Neural cell (in vitro differentiated cells): ENCODE data around the gene HAPSTR1. TPM values are rescaled to one million over a fixed set of nuclear protein-coding genes. Genes with fewer than 3 reads are reported as not detected.

Experiments used
- H2AFZ ChIP-seq: fragments of 200-600, 300-800 bp; sonication (generic), shearing (Covaris generic); 2 replicates; pipeline ENCODE4 v1.6.0; 2014; ENCODE audit warnings: low read depth, mild to moderate bottlenecking, antibody characterized with exemption, low read length, moderate library complexity
- H3F3A ChIP-seq: fragments of 200-600 bp; shearing (Covaris generic); 2 replicates; pipeline ENCODE4 v1.6.1; 2016; ENCODE audit warnings: mild to moderate bottlenecking, moderate library complexity, mixed read lengths, antibody characterized with exemption, low read length; ENCODE audit not compliant: insufficient read depth, poor library complexity, severe bottlenecking
- H3K27ac ChIP-seq: fragments of 200-600, 300-800 bp; sonication (generic), shearing (Covaris generic); 2 replicates; pipeline ENCODE4 v1.5.1; 2014; ENCODE audit warnings: mild to moderate bottlenecking, low read length, moderate library complexity
- H3K27me3 ChIP-seq: fragments of 300-800, 200-600 bp; sonication (generic), shearing (Covaris generic); 2 replicates; pipeline ENCODE4 v1.6.0; 2014; ENCODE audit warnings: mild to moderate bottlenecking, low read depth, low read length, moderate library complexity; ENCODE audit not compliant: insufficient read depth
- H3K36me3 ChIP-seq: fragments of 300-800, 200-600 bp; sonication (generic), shearing (Covaris generic); 2 replicates; pipeline ENCODE4 v1.5.1; 2014; ENCODE audit warnings: mild to moderate bottlenecking, antibody characterized with exemption, low read length, moderate library complexity; ENCODE audit not compliant: insufficient read depth
- H3K4me2 ChIP-seq: fragments of 300-800, 200-600 bp; sonication (generic), shearing (Covaris generic); 2 replicates; pipeline ENCODE4 v1.6.0; 2014; ENCODE audit warnings: mild to moderate bottlenecking, low read length
- H3K4me3 ChIP-seq: fragments of 300-800, 200-600 bp; sonication (generic), shearing (Covaris generic); 2 replicates; pipeline ENCODE4 v1.5.1; 2014; ENCODE audit warnings: mild to moderate bottlenecking, low read length, moderate library complexity
- H3K79me2 ChIP-seq: fragments of 200-600 bp; shearing (Covaris generic); replicated peaks from 2 replicates; pipeline ENCODE4 v1.6.0; 2014; ENCODE audit warnings: mild to moderate bottlenecking, low read length, moderate library complexity; ENCODE audit not compliant: insufficient read depth
- H3K9ac ChIP-seq: fragments of 300-800, 200-600 bp; sonication (generic), shearing (Covaris generic); 2 replicates; pipeline ENCODE4 v1.6.1; 2016; ENCODE audit warnings: mild to moderate bottlenecking, low read length, mixed read lengths
- H3K9me2 ChIP-seq: fragments of 200-600 bp; shearing (Covaris generic); 2 replicates; pipeline ENCODE4 v1.6.1; 2016; ENCODE audit warnings: mild to moderate bottlenecking, low read length, mixed read lengths; ENCODE audit not compliant: insufficient read depth
- H3K9me3 ChIP-seq: fragments of 200-600, 300-800 bp; sonication (generic), shearing (Covaris generic); 2 replicates; pipeline ENCODE4 v1.6.1; 2016; ENCODE audit warnings: mild to moderate bottlenecking, mixed run types, low read length, moderate library complexity, mixed read lengths
- H4K20me1 ChIP-seq: fragments of 200-600 bp; shearing (Covaris generic); 2 replicates; pipeline ENCODE4 v1.6.1; 2016; ENCODE audit warnings: mild to moderate bottlenecking, mixed run types; ENCODE audit not compliant: insufficient read depth
- EP300 ChIP-seq: fragments of 450-650 bp; conservative IDR thresholded peaks from 2 replicates; pipeline ENCODE4 v1.6.1; 2014; ENCODE audit warnings: antibody characterized with exemption, mild to moderate bottlenecking, moderate library complexity; ENCODE audit not compliant: poor library complexity, severe bottlenecking
- EZH2 ChIP-seq: fragments of 200-600, 300-800 bp; shearing (Covaris generic), sonication (generic); IDR thresholded peaks from 2 replicates; pipeline ENCODE4 v1.6.1; 2014; ENCODE audit warnings: antibody characterized with exemption, low read length, borderline replicate concordance, mild to moderate bottlenecking; ENCODE audit not compliant: insufficient read depth, poor library complexity, severe bottlenecking
- MXI1 ChIP-seq: fragments of 450-650 bp; conservative IDR thresholded peaks from 2 replicates; pipeline ENCODE4 v1.6.1; 2014; ENCODE audit warnings: antibody characterized with exemption, mild to moderate bottlenecking; ENCODE audit not compliant: poor library complexity, severe bottlenecking
- POLR2AphosphoS5 ChIP-seq: IDR thresholded peaks from 2 replicates; pipeline ENCODE4 v1.6.1; 2012
- RAD21 ChIP-seq: fragments of 450-650 bp; conservative IDR thresholded peaks from 2 replicates; pipeline ENCODE4 v1.6.1; 2014; ENCODE audit warnings: antibody characterized with exemption, mild to moderate bottlenecking, moderate library complexity
- SMC3 ChIP-seq: fragments of 450-650 bp; conservative IDR thresholded peaks from 2 replicates; pipeline ENCODE4 v1.6.1; 2014; ENCODE audit warnings: antibody characterized with exemption, mild to moderate bottlenecking, moderate library complexity; ENCODE audit not compliant: poor library complexity
- TAF1 ChIP-seq: IDR thresholded peaks from 2 replicates; pipeline ENCODE4 v1.6.1; 2012; ENCODE audit warnings: low read depth
- polyA plus RNA-seq: library from polyadenylated mRNA; depleted of rRNA; stranded (reverse); fragments of >200 nt; gene quantifications from 2 replicates; pipeline ENCODE4 v1.2.3, GENCODE V29; 2014
- TF ChIP-seq, protein P1 (sequence below): IDR thresholded peaks from 2 replicates; pipeline ENCODE4 v1.6.1; 2012; ENCODE audit warnings: borderline replicate concordance
- TF ChIP-seq, protein P2 (sequence below): fragments of 450-650 bp; IDR thresholded peaks from 2 replicates; pipeline ENCODE4 v1.5.1; 2014; ENCODE audit warnings: antibody characterized with exemption, mild to moderate bottlenecking, moderate library complexity; ENCODE audit not compliant: poor library complexity, severe bottlenecking

Gene HAPSTR1
- polyA plus RNA-seq, 1 donor from 2014 or later: 60.7 TPM

DNA sequence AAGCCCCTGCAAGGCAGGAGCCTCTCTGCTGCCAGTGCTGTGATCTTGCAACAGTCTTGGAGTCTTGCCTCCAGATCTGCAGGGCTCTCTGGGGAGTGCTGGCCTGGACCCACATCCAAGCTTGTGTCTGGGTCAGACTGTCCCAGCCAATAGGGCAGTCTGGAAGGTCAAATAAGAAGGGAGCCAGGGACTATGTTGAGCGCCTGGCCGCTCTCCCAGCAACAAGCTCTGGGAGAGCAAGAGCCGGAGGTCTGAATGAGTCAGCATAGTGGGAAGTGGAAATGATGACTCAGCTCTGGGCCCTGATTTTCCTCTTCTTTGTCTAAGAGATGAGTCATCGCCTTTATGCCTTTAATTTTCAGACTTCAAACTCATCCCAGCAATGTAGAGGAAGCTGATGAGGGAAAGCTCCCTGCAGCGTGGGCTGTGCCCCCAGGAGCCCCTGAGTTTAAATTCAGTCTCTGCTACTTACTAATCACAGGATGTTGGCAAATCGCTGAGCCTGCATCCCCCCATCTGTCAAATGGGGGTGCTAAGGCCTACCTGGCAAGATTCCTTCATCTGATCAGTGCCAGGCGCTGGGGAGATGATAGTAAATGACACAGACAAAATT is 43.6 kb upstream of the HAPSTR1 start:
- H3K9me3 ChIP-seq: no peaks in the 10 kb centered on the region
- no peak overlapping the region for H3K4me2 ChIP-seq
- no peak overlapping the region for H3K4me3 ChIP-seq
- no peaks in the 10 kb centered on the region for H3K79me2 ChIP-seq
- H3K27me3 ChIP-seq: no peaks in the 10 kb centered on the region
- no peaks in the 10 kb centered on the region for H4K20me1 ChIP-seq
- TF ChIP-seq SMC3 (no peak), EP300 (no peak), TAF1 (no peak), RAD21 (no peak), EZH2 (no peak), POLR2AphosphoS5 (no peak), MXI1 (no peak)
- TF ChIP-seq, protein P1, sequence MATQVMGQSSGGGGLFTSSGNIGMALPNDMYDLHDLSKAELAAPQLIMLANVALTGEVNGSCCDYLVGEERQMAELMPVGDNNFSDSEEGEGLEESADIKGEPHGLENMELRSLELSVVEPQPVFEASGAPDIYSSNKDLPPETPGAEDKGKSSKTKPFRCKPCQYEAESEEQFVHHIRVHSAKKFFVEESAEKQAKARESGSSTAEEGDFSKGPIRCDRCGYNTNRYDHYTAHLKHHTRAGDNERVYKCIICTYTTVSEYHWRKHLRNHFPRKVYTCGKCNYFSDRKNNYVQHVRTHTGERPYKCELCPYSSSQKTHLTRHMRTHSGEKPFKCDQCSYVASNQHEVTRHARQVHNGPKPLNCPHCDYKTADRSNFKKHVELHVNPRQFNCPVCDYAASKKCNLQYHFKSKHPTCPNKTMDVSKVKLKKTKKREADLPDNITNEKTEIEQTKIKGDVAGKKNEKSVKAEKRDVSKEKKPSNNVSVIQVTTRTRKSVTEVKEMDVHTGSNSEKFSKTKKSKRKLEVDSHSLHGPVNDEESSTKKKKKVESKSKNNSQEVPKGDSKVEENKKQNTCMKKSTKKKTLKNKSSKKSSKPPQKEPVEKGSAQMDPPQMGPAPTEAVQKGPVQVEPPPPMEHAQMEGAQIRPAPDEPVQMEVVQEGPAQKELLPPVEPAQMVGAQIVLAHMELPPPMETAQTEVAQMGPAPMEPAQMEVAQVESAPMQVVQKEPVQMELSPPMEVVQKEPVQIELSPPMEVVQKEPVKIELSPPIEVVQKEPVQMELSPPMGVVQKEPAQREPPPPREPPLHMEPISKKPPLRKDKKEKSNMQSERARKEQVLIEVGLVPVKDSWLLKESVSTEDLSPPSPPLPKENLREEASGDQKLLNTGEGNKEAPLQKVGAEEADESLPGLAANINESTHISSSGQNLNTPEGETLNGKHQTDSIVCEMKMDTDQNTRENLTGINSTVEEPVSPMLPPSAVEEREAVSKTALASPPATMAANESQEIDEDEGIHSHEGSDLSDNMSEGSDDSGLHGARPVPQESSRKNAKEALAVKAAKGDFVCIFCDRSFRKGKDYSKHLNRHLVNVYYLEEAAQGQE: no peak
- TF ChIP-seq, protein P2, sequence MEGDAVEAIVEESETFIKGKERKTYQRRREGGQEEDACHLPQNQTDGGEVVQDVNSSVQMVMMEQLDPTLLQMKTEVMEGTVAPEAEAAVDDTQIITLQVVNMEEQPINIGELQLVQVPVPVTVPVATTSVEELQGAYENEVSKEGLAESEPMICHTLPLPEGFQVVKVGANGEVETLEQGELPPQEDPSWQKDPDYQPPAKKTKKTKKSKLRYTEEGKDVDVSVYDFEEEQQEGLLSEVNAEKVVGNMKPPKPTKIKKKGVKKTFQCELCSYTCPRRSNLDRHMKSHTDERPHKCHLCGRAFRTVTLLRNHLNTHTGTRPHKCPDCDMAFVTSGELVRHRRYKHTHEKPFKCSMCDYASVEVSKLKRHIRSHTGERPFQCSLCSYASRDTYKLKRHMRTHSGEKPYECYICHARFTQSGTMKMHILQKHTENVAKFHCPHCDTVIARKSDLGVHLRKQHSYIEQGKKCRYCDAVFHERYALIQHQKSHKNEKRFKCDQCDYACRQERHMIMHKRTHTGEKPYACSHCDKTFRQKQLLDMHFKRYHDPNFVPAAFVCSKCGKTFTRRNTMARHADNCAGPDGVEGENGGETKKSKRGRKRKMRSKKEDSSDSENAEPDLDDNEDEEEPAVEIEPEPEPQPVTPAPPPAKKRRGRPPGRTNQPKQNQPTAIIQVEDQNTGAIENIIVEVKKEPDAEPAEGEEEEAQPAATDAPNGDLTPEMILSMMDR: no peak
- no peaks in the 10 kb centered on the region for H3F3A ChIP-seq
- no peaks in the 10 kb centered on the region for H3K9me2 ChIP-seq
- H3K27ac ChIP-seq: no peak overlapping the region
- no peaks in the 10 kb centered on the region for H3K36me3 ChIP-seq
- no peak overlapping the region for H2AFZ ChIP-seq
- no peak overlapping the region for H3K9ac ChIP-seq

DNA sequence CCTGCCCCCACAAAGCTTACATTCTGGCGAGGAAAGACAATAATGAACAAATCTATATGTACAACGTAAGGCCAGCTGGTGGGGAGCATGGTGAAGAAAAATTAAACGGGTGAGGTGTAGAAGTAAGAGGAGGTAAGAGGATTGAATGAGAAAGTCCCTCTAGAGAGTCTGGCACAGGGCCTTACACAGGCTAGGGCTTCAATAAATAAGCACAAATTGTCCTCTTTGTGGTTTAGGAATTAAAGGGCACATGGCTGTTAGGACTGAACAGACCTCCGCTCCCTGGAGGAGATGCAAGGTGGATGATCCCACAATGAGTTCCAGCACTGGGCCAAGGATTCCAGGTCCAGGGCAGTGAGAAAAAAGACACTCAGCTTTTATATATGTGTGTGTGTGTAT is 43.1 kb upstream of the HAPSTR1 start:
- TF ChIP-seq, protein P2: no peak
- no peak for TF ChIP-seq SMC3
- no peak for TF ChIP-seq TAF1
- no peak for TF ChIP-seq EP300
- no peak for TF ChIP-seq RAD21
- TF ChIP-seq, protein P1: no peak
- no peak for TF ChIP-seq EZH2
- TF ChIP-seq MXI1: no peak
- TF ChIP-seq POLR2AphosphoS5: no peak
- Histone ChIP-seq H3K9ac (no peak overlapping the region), H3F3A (no peaks in the 10 kb centered on the region), H3K9me2 (no peaks in the 10 kb centered on the region), H3K79me2 (no peaks in the 10 kb centered on the region), H3K27ac (no peak overlapping the region), H3K4me2 (no peak overlapping the region), H3K27me3 (no peaks in the 10 kb centered on the region), H4K20me1 (no peaks in the 10 kb centered on the region), H3K4me3 (no peak overlapping the region), H3K9me3 (no peaks in the 10 kb centered on the region), H2AFZ (no peak overlapping the region), H3K36me3 (no peaks in the 10 kb centered on the region)
